ENCODE data around the gene ITPR2. TPM values are rescaled to one million over a fixed set of nuclear protein-coding genes. Genes with fewer than 3 reads are reported as not detected.
"Not testable (repeated sequence)": the region's sequence is repeated elsewhere in the genome, so short reads cannot be mapped to it uniquely, and the experiment has no call there.

The ITPR2 gene
- total RNA-seq, 4 donors from 2014 or later, result 32.6 to 49.8 (median 39.9) TPM

DNA sequence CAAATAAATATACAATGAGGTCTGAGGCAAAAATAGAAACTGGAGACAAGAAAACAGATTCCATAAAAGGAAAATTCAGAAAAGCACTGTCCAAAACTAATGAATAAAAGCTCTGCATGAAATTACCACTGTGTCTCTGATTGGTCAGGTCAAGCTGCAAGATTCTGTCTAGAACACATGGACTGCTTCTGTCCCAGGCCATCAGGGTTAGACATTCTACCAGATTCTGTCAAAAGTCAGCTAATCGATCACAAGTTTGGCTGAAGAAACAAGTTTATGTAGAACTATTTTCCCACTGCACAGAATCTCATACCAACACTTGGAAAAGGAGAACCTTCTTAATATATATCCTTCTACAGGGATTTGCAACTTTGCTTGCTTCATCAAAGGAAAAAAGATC is 223.0 kb downstream of the ITPR2 start:
- no peaks in the 10 kb centered on the region for H3K36me3 ChIP-seq
- TF ChIP-seq EP300 (IDR thresholded peaks at IDR 0.05), result no peak
- TF ChIP-seq, protein P1, sequence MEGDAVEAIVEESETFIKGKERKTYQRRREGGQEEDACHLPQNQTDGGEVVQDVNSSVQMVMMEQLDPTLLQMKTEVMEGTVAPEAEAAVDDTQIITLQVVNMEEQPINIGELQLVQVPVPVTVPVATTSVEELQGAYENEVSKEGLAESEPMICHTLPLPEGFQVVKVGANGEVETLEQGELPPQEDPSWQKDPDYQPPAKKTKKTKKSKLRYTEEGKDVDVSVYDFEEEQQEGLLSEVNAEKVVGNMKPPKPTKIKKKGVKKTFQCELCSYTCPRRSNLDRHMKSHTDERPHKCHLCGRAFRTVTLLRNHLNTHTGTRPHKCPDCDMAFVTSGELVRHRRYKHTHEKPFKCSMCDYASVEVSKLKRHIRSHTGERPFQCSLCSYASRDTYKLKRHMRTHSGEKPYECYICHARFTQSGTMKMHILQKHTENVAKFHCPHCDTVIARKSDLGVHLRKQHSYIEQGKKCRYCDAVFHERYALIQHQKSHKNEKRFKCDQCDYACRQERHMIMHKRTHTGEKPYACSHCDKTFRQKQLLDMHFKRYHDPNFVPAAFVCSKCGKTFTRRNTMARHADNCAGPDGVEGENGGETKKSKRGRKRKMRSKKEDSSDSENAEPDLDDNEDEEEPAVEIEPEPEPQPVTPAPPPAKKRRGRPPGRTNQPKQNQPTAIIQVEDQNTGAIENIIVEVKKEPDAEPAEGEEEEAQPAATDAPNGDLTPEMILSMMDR (IDR thresholded peaks at IDR 0.05), result no peak
- no peak for TF ChIP-seq POLR2A (IDR thresholded peaks at IDR 0.05)

GRCh38 chr12:26608706-26609105 is 224.3 kb downstream of the ITPR2 start:
- no peaks in the 10 kb centered on the region for H3K36me3 ChIP-seq
- no peaks in the 10 kb centered on the region for H3K9me3 ChIP-seq
- no peak for DNase-seq (ENCODE audit: low spot score in 2 of 2)
- 51 to 67% methylated on average over 2 of the region's 2 CpGs for WGBS, 2 donors
- H3K27ac ChIP-seq, result no peak overlapping the region
- no peaks in the 10 kb centered on the region for H3K27me3 ChIP-seq
- no peaks in the 10 kb centered on the region for H3K4me1 ChIP-seq
- TF ChIP-seq, protein P1 (IDR thresholded peaks at IDR 0.05), result no peak
- no peak for TF ChIP-seq POLR2A (IDR thresholded peaks at IDR 0.05)
- TF ChIP-seq EP300 (IDR thresholded peaks at IDR 0.05), result no peak
- no peak overlapping the region for H3K4me3 ChIP-seq

More for the DNA sequence above, 223.0 kb downstream of the ITPR2 start:
- no peaks in the 10 kb centered on the region for H3K4me1 ChIP-seq
- no peak overlapping the region for H3K4me3 ChIP-seq
- H3K9me3 ChIP-seq, result no peaks in the 10 kb centered on the region
- no peaks in the 10 kb centered on the region for H3K27me3 ChIP-seq
- no peak for DNase-seq (ENCODE audit: low spot score in 2 of 2)
- WGBS, 2 donors, result 50 to 68% methylated on average over 1 of the region's 1 CpG
- no peak overlapping the region for H3K27ac ChIP-seq

DNA sequence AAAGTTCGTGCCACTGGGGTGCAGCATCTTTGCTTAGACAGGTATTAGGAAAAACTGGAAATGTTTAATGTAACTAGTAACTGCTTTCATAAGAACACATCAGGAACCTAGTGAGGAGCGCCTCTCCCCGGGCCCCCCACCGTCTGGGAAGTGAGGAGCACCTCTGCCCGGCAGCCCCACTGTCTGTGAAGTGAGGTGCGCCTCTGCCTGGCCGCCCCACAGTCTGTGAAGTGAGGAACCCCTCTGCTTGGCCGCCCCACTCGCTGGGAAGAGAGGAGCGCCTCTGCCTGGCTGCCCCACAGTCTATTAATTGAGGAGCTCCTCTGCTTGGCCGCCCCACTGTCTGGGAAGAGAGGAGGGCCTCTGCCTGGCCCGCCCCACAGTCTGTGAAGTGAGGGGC is 224.7 kb downstream of the ITPR2 start:
- TF ChIP-seq, protein P1 (IDR thresholded peaks at IDR 0.05), result no peak
- no peak for TF ChIP-seq POLR2A (IDR thresholded peaks at IDR 0.05)
- no peak for TF ChIP-seq EP300 (IDR thresholded peaks at IDR 0.05)
- H3K36me3 ChIP-seq, result no peaks in the 10 kb centered on the region
- WGBS, 2 donors, result 92 to 94% methylated on average over 12 of the region's 12 CpGs
- no peak for DNase-seq (ENCODE audit: low spot score in 2 of 2)
- no peaks in the 10 kb centered on the region for H3K27me3 ChIP-seq
- H3K4me1 ChIP-seq, result no peaks in the 10 kb centered on the region
- H3K4me3 ChIP-seq, result no peak overlapping the region
- H3K27ac ChIP-seq, result no peak overlapping the region
- no peaks in the 10 kb centered on the region for H3K9me3 ChIP-seq

DNA sequence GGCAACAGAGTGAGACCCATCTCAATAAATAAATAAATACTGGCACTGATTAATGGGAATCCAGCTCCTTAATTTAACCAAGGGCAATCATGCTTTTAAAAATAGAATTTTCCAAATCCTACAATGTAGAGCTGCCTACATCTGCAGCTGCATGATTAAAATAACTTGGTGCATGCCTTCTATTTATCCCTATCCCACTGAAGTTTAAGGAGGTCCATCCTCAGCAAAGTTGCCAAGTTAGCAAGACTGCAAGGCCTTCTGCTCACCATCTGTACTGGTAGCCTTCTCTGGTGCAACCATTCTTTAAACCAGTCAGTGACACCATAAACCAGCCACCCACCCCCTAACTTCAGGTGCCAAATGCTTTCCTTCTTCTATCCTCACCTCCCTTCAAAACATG is 226.1 kb downstream of the ITPR2 start:
- no peak for DNase-seq (ENCODE audit: low spot score in 2 of 2)
- no peaks in the 10 kb centered on the region for H3K4me1 ChIP-seq
- H3K4me3 ChIP-seq, result no peak overlapping the region
- no peak for TF ChIP-seq POLR2A (IDR thresholded peaks at IDR 0.05)
- no peak for TF ChIP-seq EP300 (IDR thresholded peaks at IDR 0.05)
- TF ChIP-seq, protein P1 (IDR thresholded peaks at IDR 0.05), result no peak
- peaks cover 0 to 3% (median 0%) of the 10 kb centered on the region in 3 donors for H3K36me3 ChIP-seq
- no peaks in the 10 kb centered on the region for H3K27me3 ChIP-seq
- no peaks in the 10 kb centered on the region for H3K9me3 ChIP-seq
- no peak overlapping the region for H3K27ac ChIP-seq

GRCh38 chr12:26604813-26605212 is 228.2 kb downstream of the ITPR2 start:
- H3K9me3 ChIP-seq; DNase-seq (ENCODE audit: low spot score in 2 of 2); H3K36me3 ChIP-seq; H3K4me3 ChIP-seq; H3K4me1 ChIP-seq; H3K27ac ChIP-seq; H3K27me3 ChIP-seq: not testable (repeated sequence)
- 91 to 94% methylated on average over 7 of the region's 7 CpGs for WGBS, 2 donors

GRCh38 chr12:26599096-26599695 is 233.8 kb downstream of the ITPR2 start:
- Histone ChIP-seq H3K4me1 (no peaks in the 10 kb centered on the region), H3K4me3 (no peak overlapping the region), H3K27me3 (no peaks in the 10 kb centered on the region), H3K27ac (no peak overlapping the region), H3K9me3 (no peaks in the 10 kb centered on the region), H3K36me3 (peaks cover 0 to 35% (median 5%) of the 10 kb centered on the region in 3 donors)
- 52 to 61% methylated on average over 7 of the region's 7 CpGs for WGBS, 2 donors
- no peak for DNase-seq (ENCODE audit: low spot score in 2 of 2)
- no peak for TF ChIP-seq POLR2A (IDR thresholded peaks at IDR 0.05)
- TF ChIP-seq, protein P1 (IDR thresholded peaks at IDR 0.05), result no peak
- no peak for TF ChIP-seq EP300 (IDR thresholded peaks at IDR 0.05)

All from tibial nerve (tissue), 4 donors.